Stimulated activated CD8-positive, alpha-beta memory T cell treated with anti-CD3 and anti-CD28 coated beads, Interleukin-4, amount 100 ng/mL, for 1 hour (primary cell): ENCODE results near the gene CENATAC.
A peak's percentile ranks its signal among the peaks of the same experiment; 100 is the strongest.
"Not testable (repeated sequence)": the region's sequence is repeated elsewhere in the genome, so short reads cannot be mapped to it uniquely, and the experiment has no call there.

ENCODE experiments used
- DNase-seq, 2 donors: peaks; one replicate each; pipeline ENCODE4 v3.0.0-alpha.2; 2020; ENCODE audit warnings: low read depth in 2 of 2, low spot score in 1 of 2

Gene CENATAC

DNA sequence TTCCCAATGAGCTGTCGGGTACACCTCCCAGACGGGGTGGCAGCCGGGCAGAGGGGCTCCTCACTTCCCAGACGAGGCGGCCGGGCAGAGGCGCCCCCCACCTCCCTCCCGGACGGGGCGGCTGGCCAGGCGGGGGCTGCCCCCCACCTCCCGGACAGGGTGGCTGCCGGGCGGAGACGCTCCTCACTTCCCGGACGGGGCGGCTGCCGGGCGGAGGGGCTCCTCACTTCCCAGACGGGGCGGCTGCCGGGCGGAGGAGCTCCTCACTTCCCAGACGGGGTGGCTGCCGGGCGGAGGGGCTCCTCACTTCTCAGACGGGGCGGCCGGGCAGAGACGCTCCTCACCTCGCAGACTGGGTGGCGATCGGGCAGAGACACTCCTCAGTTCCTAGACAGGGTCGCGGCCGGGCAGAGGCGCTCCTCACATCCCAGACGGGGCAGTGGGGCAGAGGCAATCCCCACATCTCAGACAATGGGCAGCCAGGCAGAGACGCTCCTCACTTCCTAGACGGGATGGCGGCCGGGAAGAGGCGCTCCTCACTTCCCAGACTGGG lies 6.4 kb upstream of the CENATAC start:
- DNase-seq: not testable (repeated sequence)

DNA sequence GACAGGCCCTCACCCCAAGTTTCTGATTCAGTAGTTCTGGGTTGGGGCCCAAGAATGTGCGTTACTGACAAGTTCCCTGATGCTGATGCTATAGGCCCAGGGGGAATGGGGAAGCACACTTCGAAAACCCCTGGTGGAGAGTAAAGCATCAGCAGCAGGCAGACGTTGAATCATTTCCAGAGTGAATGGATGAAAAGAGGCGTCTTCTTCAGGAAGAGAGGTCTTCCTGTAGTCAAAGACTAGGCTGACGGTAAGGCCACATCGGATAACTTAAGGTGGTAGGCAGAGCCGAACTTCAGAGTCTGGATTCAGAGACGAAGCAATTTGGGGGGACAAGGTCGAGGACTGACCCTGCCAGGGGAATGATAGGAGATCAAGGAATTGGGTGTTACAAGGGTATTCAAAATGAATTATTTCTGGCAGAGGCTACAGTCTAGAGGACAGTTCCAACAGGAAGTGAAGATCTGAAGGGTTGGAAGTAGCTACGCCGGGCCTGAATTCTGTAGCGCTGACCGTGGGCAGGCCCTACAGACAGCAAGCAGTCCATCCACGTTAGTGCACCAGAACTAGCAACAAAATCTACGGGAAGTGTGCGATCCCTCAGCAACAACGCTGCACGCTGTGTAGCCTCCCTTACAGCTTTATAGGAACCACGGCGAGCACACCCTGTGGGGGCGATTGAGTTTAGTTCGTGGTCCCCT lies 862 bp upstream of the CENATAC start:
- DNase-seq: no peak

- no peak for DNase-seq
Observed at GRCh38 chr11:118998388-118998717, 415 bp downstream of the CENATAC start.

DNA sequence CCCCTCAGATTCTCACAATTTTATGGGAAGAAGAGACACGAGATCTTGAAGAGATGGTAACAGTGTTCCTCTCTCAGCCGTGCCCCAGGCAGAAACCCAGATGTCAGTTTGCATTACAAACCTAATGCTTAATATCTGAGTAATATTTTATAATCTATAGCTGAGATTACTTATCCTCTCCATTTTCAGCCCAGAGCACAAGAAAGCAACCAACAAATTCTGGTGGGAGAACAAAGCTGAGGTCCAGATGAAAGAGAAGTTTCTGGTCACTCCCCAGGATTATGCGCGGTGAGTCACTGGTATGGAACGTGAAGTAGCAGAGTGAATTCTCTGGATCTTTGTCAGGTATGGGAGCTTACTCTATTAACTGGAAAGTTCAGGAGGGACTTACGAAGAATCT lies 884 bp downstream of the CENATAC start:
- no peak for DNase-seq

DNA sequence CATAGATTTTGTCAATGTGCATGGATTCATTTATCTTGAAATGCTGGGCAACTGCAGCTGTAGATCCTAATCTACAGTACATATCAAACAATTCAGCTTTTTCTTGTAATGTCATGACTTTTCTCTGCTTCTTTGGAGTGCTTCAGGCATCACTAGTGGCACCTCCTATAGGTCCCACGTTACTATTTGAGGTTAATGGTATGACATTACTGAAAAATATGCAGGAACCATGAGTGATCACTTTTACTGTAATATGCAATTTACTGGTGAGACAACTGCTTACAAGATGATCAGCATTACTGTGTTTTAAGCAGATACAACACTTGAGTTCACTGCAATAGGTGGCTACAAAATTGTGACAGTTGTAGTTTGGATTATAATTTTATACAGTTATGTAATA lies 3.0 kb downstream of the CENATAC start:
- no peak for DNase-seq

DNA sequence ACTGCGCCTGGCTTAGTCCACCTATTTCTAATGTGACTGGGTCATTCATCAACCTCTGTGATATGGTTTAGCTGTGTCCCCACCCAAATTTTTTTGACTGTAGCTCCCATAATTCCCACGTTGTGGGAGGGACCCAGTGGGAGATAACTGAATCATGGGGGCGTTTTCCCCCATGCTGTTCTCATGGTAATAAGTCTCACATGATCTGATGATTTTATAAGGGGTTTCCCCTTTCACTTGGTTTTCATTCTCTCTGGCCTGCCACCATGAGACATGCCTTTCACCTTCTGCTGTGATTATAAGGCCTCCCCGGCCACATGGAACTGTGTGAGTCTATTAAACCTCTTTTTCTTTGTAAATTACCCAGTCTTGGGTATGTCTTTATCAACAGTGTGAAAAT lies 8.7 kb downstream of the CENATAC start:
- DNase-seq: no peak

DNA sequence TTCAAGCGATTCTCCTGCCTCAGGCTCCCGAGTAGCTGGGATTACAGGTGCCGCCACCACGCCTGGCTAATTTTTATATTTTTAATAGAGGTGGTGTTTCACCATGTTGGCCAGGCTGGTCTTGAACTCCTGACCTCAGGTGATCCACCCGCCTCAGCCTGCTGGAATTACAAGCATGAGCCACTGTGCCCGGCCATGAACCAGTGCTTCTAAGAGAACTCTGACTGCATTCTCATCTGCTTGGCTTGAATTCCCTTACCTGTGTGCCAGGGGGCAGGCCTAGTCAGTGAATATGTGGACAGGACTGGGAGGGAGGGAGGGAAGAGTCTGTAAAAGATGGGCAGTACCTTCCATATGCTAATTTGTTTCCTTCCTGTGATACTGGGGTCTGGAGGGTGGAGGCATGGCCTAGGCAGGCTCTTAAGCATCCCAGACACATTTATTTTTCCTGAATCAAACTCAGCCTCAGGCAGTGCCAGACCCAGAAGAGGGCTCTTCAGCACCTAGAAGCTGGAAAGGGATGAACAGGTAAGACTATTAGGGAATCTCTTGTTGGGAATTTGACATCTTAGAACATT lies 13.6 kb downstream of the CENATAC start:
- DNase-seq: no peak

DNA sequence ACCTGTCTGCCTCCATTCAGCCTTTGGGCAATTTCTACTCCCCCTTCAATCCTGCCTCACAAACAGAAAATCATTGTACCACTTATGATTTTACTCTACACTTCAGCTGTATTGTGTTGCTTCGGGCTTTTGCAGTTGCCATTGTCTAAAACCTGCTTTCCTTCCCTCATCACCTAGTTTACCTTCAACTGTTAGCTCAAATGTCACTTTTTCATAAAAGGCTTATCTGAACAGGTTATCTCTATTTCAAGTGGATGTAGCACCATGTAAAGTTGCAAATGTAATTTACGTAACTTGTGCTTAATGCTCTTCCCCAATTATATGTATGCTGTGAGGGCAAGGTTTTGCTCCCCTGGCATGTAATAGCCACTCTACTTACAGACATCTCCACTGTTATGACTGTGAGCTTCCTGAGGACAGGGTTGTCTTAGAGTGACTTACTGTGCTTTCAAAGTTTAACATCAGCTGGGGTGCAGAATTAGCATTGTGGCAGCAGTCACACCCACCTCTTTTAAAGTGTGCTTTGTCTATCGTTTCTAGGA lies 14.8 kb downstream of the CENATAC start:
- no peak for DNase-seq

- DNase-seq: no peak
Observed at GRCh38 chr11:119014209-119014924, 16.4 kb downstream of the CENATAC start.

DNA sequence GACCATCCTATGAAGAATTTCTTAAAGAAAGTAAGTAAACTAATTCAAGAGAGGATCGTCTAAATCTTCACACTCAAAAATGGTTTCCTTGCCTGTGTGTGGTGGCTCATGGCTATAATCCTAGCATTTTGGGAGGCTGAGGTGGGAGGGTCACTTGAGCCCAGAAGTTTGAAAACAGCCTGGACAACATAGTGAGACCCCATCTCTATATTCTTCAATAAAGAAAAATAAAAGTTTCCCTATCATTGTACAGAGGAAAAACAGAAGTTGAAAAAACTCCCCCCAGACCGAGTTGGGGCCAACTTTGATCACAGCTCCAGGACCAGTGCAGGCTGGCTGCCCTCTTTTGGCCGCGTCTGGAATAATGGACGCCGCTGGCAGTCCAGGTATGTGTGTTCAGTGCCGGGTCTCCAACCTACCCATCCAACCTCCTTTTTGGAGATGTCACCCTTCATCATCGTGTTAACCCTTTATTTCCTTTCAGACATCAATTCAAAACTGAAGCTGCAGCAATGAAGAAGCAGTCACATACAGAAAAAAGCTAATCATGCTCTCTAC lies 17.2 kb downstream of the CENATAC start:
- DNase-seq: no peak

DNA sequence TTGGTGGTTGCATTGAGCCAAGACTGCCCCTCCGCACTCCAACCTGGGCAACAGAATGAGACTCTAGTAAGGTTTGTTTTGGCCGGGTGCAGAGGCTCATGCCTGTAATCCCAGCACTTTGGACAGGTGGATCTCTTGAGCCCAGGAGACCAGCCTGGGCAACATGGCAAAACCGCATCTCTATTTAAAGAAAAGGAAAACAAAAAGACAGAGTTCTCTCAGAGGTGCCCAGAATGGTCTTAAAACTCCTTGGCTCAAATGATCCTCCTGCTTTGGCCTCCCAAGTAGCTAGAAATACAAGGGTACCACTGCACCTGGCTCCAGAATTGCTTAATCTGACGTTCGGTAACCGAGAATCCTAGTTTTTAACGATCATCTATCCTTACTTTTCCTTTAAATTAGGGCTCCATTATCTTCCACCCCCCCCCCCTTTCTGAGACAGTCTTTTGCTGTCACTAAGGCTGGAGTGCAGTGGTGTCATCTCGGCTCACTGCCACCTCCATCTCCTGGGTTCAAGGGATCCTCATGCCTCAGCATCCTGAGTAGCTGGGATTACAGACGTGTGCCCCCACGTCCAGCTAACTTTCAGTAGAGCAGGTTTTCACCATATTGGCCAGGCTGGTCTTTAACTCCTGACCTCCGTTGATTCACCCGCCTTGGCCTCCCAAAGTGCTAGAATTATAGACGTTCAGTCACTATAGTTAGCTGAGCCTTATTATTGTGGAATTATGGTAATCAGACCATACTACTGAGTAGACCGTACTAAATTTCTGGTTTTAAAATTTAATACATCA lies 18.5 kb downstream of the CENATAC start:
- DNase-seq: no peak

DNA sequence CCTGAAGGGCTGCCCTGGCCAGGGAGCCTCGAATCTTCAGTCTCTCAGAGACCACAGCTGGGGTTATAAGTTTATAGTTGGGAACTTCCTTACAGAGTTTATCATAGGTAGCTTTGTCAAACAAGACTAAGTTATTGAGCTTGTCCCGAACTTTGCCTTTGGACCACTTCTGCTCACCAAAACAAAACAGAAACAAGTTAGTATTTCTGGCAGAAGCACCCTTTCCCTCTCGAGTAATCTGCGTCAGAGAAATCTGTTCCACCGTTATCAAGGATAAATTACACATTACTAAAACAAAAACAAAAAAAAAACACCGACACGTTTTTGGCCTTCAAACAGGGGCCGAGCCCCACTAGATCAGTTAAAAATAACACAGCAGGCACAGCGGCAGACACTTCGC lies 19.4 kb downstream of the CENATAC start:
- DNase-seq: not testable (repeated sequence)

DNA sequence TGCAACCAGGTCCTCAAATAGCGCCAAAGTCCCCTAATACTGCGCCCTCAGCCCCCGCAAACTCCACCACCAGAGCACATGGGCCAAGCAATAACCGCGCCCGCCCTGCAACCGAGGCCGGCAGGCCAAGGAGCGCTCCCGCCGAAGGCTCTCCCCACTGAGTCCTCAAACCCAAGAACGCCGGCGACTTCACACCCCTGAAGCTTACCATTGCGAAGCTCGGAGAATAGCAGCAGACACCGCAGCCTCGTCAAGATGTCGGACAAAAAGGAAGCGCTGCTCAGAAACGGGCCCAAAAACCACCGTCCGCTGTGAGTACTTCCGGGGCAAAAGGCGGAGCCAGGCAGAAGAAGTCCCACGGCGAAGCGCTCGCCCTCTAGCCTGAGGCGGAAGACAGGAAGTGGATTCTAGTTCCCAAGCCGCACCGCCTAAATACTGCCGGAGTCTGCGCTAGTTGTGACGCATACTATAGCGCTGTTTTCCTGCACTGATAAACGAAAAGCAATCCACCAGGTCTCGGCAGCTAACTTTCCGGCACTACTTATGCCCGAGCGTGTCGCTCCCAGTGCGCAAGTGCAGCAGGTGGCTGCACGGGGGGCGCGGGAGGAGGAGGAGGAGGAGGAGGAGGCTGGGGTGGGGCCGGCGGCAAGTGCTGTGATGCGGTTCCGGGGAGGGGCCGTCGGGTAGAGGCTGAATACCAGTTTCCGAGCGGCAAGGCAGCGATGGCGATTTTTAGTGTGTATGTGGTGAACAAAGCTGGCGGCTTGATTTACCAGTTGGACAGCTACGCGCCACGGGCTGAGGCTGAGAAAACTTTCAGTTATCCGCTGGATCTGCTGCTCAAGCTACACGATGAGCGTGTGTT lies 20.4 kb downstream of the CENATAC start, which contains the start of the genes RPS25 and TRAPPC4:
TSS of gene RPS25 (minus strand) at position 270 of the 865 bp plus-strand sequence. CDS start at position 211, 59 bp downstream.
TSS of gene TRAPPC4 (plus strand) at position 693 of the 865 bp plus-strand sequence. CDS start at position 723, 30 bp downstream.
- peak; percentile 86 to 90 for DNase-seq

GRCh38 chr11:119019996-119020395 lies 22.1 kb downstream of the CENATAC start:
- no peak for DNase-seq

DNA sequence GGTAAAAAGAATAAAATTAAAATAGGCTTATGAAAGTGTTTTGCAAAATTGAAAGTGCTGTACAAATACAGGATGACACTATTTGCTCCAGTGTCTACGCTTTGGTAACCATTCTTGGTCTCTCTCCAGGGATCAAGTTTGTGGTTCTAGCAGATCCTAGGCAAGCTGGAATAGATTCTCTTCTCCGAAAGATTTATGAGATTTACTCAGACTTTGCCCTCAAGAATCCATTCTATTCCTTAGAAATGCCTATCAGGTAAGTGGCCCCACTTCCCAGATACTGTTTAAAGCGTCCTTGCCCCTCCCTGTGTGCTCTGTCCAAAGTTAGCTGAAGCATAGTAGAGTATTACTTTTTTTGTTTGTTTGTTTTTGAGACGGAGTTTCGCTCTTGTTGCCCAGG lies 23.7 kb downstream of the CENATAC start:
- DNase-seq: no peak

DNA sequence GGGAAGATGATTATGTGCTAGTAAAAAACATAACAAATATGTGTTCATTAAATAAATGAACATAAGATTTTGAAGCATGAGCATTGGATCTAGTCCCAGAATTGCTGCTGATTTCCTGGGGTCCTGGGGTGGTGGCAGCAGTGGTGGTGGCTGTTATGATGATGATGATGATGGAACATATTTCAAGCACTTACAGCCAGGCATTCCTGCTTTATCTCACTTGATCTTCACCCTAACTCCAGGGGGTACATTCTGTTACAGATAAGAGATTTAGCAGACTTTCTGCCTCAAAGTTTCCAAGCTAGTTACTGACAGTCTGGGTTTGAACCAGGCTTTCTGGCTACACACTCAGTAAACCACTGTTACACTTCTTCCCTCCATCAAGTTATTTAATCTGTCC lies 25.8 kb downstream of the CENATAC start:
- no peak for DNase-seq

- DNase-seq: no peak
Observed at GRCh38 chr11:119024430-119025098, 26.6 kb downstream of the CENATAC start.

- DNase-seq: no peak
Observed at GRCh38 chr11:119025099-119025473, 27.1 kb downstream of the CENATAC start.

DNA sequence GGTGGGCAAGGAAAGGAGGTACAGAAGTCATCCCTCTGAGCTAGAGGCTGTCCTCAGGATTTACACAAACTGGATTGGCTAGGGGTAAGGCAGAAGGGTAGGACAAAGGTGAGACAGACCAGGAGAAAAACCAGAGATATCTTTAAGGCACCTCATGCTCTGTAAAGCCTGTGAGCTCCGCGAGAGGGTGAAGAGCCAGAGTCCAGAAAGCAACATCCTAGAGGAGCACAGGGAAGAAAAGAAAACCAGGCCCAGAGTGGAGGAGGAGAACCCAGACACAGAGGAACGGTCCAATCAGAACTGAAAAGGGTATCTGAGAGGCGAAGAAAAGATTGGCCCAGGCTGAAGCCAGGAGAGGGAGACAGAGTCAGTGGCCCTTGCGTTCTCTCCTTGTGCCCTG lies 27.6 kb downstream of the CENATAC start:
- DNase-seq: no peak
